GM21723 (cell line): ENCODE results near the gene XIRP1.

Experiments used
- ATAC-seq: cut with Tn5 transposase; IDR thresholded peaks from one replicate; pipeline ENCODE4 v1.9.1; 2021; ENCODE audit warnings: mild to moderate bottlenecking, moderate library complexity; ENCODE audit not compliant: unreplicated experiment

XIRP1 gene

GRCh38 chr3:39166932-39167532, 25.4 kb downstream of the XIRP1 start:
- no peak for ATAC-seq

- no peak for ATAC-seq
Measured at GRCh38 chr3:39166134-39166710, 26.2 kb downstream of the XIRP1 start.

GRCh38 chr3:39165518-39165917, 26.9 kb downstream of the XIRP1 start:
- no peak for ATAC-seq

- no peak for ATAC-seq
Measured at GRCh38 chr3:39164414-39164813, 28.0 kb downstream of the XIRP1 start.

- no peak for ATAC-seq
Measured at GRCh38 chr3:39158148-39158715, 34.2 kb downstream of the XIRP1 start.

GRCh38 chr3:39157359-39157758, 35.0 kb downstream of the XIRP1 start:
- no peak for ATAC-seq

- ATAC-seq, result no peak
Measured at GRCh38 chr3:39156421-39156820, 36.0 kb downstream of the XIRP1 start.

GRCh38 chr3:39154280-39155021, 37.9 kb downstream of the XIRP1 start:
- ATAC-seq, result no peak

GRCh38 chr3:39153977-39154279, 38.5 kb downstream of the XIRP1 start:
- ATAC-seq, result no peak

GRCh38 chr3:39150803-39151631, 41.4 kb downstream of the XIRP1 start:
- no peak for ATAC-seq

- no peak for ATAC-seq
Measured at GRCh38 chr3:39150148-39150802, 42.1 kb downstream of the XIRP1 start.

GRCh38 chr3:39149498-39150147, 42.8 kb downstream of the XIRP1 start:
- ATAC-seq, result no peak

- no peak for ATAC-seq
Measured at GRCh38 chr3:39149059-39149455, 43.3 kb downstream of the XIRP1 start.

GRCh38 chr3:39148435-39149058, 43.8 kb downstream of the XIRP1 start:
- no peak for ATAC-seq

GRCh38 chr3:39147711-39148434, 44.5 kb downstream of the XIRP1 start:
- ATAC-seq, result peak; percentile 33

- ATAC-seq, result peak; percentile 3
Measured at GRCh38 chr3:39146611-39147591, 45.5 kb downstream of the XIRP1 start.

GRCh38 chr3:39146083-39146501, 46.3 kb downstream of the XIRP1 start:
- no peak for ATAC-seq
